Neural cell (in vitro differentiated cells): Measurements from ENCODE around the gene KRTAP10-1. TPM values are rescaled to one million over a fixed set of nuclear protein-coding genes. Genes with fewer than 3 reads are reported as not detected.

Experiments used
- H2AFZ ChIP-seq: fragments of 200-600, 300-800 bp; sonication (generic), shearing (Covaris generic); 2 replicates; pipeline ENCODE4 v1.6.0; 2014; ENCODE audit warnings: low read depth, mild to moderate bottlenecking, antibody characterized with exemption, low read length, moderate library complexity
- H3F3A ChIP-seq: fragments of 200-600 bp; shearing (Covaris generic); 2 replicates; pipeline ENCODE4 v1.6.1; 2016; ENCODE audit warnings: mild to moderate bottlenecking, moderate library complexity, mixed read lengths, antibody characterized with exemption, low read length; ENCODE audit not compliant: insufficient read depth, poor library complexity, severe bottlenecking
- H3K27ac ChIP-seq: fragments of 200-600, 300-800 bp; sonication (generic), shearing (Covaris generic); 2 replicates; pipeline ENCODE4 v1.5.1; 2014; ENCODE audit warnings: mild to moderate bottlenecking, low read length, moderate library complexity
- H3K27me3 ChIP-seq: fragments of 300-800, 200-600 bp; sonication (generic), shearing (Covaris generic); 2 replicates; pipeline ENCODE4 v1.6.0; 2014; ENCODE audit warnings: mild to moderate bottlenecking, low read depth, low read length, moderate library complexity; ENCODE audit not compliant: insufficient read depth
- H3K36me3 ChIP-seq: fragments of 300-800, 200-600 bp; sonication (generic), shearing (Covaris generic); 2 replicates; pipeline ENCODE4 v1.5.1; 2014; ENCODE audit warnings: mild to moderate bottlenecking, antibody characterized with exemption, low read length, moderate library complexity; ENCODE audit not compliant: insufficient read depth
- H3K4me2 ChIP-seq: fragments of 300-800, 200-600 bp; sonication (generic), shearing (Covaris generic); 2 replicates; pipeline ENCODE4 v1.6.0; 2014; ENCODE audit warnings: mild to moderate bottlenecking, low read length
- H3K4me3 ChIP-seq: fragments of 300-800, 200-600 bp; sonication (generic), shearing (Covaris generic); 2 replicates; pipeline ENCODE4 v1.5.1; 2014; ENCODE audit warnings: mild to moderate bottlenecking, low read length, moderate library complexity
- H3K79me2 ChIP-seq: fragments of 200-600 bp; shearing (Covaris generic); replicated peaks from 2 replicates; pipeline ENCODE4 v1.6.0; 2014; ENCODE audit warnings: mild to moderate bottlenecking, low read length, moderate library complexity; ENCODE audit not compliant: insufficient read depth
- H3K9ac ChIP-seq: fragments of 300-800, 200-600 bp; sonication (generic), shearing (Covaris generic); 2 replicates; pipeline ENCODE4 v1.6.1; 2016; ENCODE audit warnings: mild to moderate bottlenecking, low read length, mixed read lengths
- H3K9me2 ChIP-seq: fragments of 200-600 bp; shearing (Covaris generic); 2 replicates; pipeline ENCODE4 v1.6.1; 2016; ENCODE audit warnings: mild to moderate bottlenecking, low read length, mixed read lengths; ENCODE audit not compliant: insufficient read depth
- H3K9me3 ChIP-seq: fragments of 200-600, 300-800 bp; sonication (generic), shearing (Covaris generic); 2 replicates; pipeline ENCODE4 v1.6.1; 2016; ENCODE audit warnings: mild to moderate bottlenecking, mixed run types, low read length, moderate library complexity, mixed read lengths
- H4K20me1 ChIP-seq: fragments of 200-600 bp; shearing (Covaris generic); 2 replicates; pipeline ENCODE4 v1.6.1; 2016; ENCODE audit warnings: mild to moderate bottlenecking, mixed run types; ENCODE audit not compliant: insufficient read depth
- EP300 ChIP-seq: fragments of 450-650 bp; conservative IDR thresholded peaks from 2 replicates; pipeline ENCODE4 v1.6.1; 2014; ENCODE audit warnings: antibody characterized with exemption, mild to moderate bottlenecking, moderate library complexity; ENCODE audit not compliant: poor library complexity, severe bottlenecking
- EZH2 ChIP-seq: fragments of 200-600, 300-800 bp; shearing (Covaris generic), sonication (generic); IDR thresholded peaks from 2 replicates; pipeline ENCODE4 v1.6.1; 2014; ENCODE audit warnings: antibody characterized with exemption, low read length, borderline replicate concordance, mild to moderate bottlenecking; ENCODE audit not compliant: insufficient read depth, poor library complexity, severe bottlenecking
- MXI1 ChIP-seq: fragments of 450-650 bp; conservative IDR thresholded peaks from 2 replicates; pipeline ENCODE4 v1.6.1; 2014; ENCODE audit warnings: antibody characterized with exemption, mild to moderate bottlenecking; ENCODE audit not compliant: poor library complexity, severe bottlenecking
- POLR2AphosphoS5 ChIP-seq: IDR thresholded peaks from 2 replicates; pipeline ENCODE4 v1.6.1; 2012
- REST ChIP-seq: IDR thresholded peaks from 2 replicates; pipeline ENCODE4 v1.6.1; 2012; ENCODE audit warnings: borderline replicate concordance
- SMC3 ChIP-seq: fragments of 450-650 bp; conservative IDR thresholded peaks from 2 replicates; pipeline ENCODE4 v1.6.1; 2014; ENCODE audit warnings: antibody characterized with exemption, mild to moderate bottlenecking, moderate library complexity; ENCODE audit not compliant: poor library complexity
- TAF1 ChIP-seq: IDR thresholded peaks from 2 replicates; pipeline ENCODE4 v1.6.1; 2012; ENCODE audit warnings: low read depth
- polyA plus RNA-seq: library from polyadenylated mRNA; depleted of rRNA; stranded (reverse); fragments of >200 nt; gene quantifications from 2 replicates; pipeline ENCODE4 v1.2.3, GENCODE V29; 2014
- TF ChIP-seq, protein P1 (sequence below): fragments of 450-650 bp; IDR thresholded peaks from 2 replicates; pipeline ENCODE4 v1.5.1; 2014; ENCODE audit warnings: antibody characterized with exemption, mild to moderate bottlenecking, moderate library complexity; ENCODE audit not compliant: poor library complexity, severe bottlenecking

The KRTAP10-1 gene
- polyA plus RNA-seq, 1 donor from 2014 or later: not detected

DNA sequence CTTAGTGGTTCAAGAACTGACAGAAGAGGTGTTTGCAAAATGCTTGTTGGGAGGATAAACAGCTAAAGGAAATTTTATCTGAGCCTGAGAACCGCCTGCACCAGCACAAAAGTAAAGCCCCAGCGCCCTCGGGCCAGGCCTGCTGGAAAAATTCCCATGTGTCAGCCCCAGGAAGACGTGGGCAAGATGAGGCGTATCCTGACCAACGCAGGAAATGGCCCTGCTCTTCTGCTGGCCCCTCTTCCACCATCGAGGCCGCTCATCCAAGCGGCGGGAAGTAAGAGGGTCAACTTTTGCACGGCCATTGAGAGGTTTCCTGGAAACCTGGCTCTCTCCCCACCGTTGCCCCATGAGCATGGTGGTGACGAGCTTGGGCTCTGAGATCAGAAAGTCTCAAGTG, 45.0 kb downstream of the KRTAP10-1 start:
- Histone ChIP-seq H2AFZ (no peak overlapping the region), H3K9me2 (no peaks in the 10 kb centered on the region), H3F3A (no peaks in the 10 kb centered on the region), H3K4me3 (no peak overlapping the region), H3K27me3 (no peaks in the 10 kb centered on the region), H3K27ac (no peak overlapping the region), H4K20me1 (no peaks in the 10 kb centered on the region), H3K79me2 (no peaks in the 10 kb centered on the region), H3K9me3 (no peaks in the 10 kb centered on the region), H3K9ac (no peak overlapping the region), H3K36me3 (no peaks in the 10 kb centered on the region), H3K4me2 (no peak overlapping the region)
- TF ChIP-seq SMC3: no peak
- TF ChIP-seq, protein P1, sequence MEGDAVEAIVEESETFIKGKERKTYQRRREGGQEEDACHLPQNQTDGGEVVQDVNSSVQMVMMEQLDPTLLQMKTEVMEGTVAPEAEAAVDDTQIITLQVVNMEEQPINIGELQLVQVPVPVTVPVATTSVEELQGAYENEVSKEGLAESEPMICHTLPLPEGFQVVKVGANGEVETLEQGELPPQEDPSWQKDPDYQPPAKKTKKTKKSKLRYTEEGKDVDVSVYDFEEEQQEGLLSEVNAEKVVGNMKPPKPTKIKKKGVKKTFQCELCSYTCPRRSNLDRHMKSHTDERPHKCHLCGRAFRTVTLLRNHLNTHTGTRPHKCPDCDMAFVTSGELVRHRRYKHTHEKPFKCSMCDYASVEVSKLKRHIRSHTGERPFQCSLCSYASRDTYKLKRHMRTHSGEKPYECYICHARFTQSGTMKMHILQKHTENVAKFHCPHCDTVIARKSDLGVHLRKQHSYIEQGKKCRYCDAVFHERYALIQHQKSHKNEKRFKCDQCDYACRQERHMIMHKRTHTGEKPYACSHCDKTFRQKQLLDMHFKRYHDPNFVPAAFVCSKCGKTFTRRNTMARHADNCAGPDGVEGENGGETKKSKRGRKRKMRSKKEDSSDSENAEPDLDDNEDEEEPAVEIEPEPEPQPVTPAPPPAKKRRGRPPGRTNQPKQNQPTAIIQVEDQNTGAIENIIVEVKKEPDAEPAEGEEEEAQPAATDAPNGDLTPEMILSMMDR: no peak
- no peak for TF ChIP-seq TAF1
- no peak for TF ChIP-seq MXI1
- no peak for TF ChIP-seq POLR2AphosphoS5
- no peak for TF ChIP-seq EZH2
- TF ChIP-seq REST: no peak

DNA sequence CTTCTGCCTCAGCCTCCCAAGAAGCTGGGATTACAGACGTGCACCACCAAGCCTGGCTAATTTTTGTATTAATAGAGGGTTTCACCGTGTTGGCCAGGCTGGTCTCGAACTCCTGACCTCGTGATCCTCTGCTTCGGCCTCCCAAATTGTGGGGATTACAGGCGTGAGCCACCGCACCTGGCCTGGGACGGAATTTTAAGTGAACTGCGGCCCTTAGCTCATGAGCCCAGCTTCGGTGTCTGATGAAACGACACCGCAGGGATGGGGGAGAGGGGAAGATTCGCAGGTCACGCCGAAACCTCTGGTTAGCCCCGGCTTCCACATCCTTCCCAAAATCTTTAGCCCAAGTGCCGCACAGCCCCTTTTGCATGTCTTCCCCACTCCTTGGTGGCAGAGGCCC, 45.6 kb downstream of the KRTAP10-1 start:
- H3K27me3 ChIP-seq: no peaks in the 10 kb centered on the region
- H3K9me2 ChIP-seq: no peaks in the 10 kb centered on the region
- H3K9me3 ChIP-seq: no peaks in the 10 kb centered on the region
- H3K36me3 ChIP-seq: no peaks in the 10 kb centered on the region
- H3K9ac ChIP-seq: no peak overlapping the region
- H3K79me2 ChIP-seq: no peaks in the 10 kb centered on the region
- H3K4me3 ChIP-seq: no peak overlapping the region
- H3K27ac ChIP-seq: no peak overlapping the region
- no peak overlapping the region for H2AFZ ChIP-seq
- TF ChIP-seq REST (no peak), EZH2 (no peak), SMC3 (no peak), POLR2AphosphoS5 (no peak), EP300 (no peak)
- TF ChIP-seq, protein P1: no peak
- H3F3A ChIP-seq: no peaks in the 10 kb centered on the region
- no peak overlapping the region for H3K4me2 ChIP-seq
- no peaks in the 10 kb centered on the region for H4K20me1 ChIP-seq
